ENCODE results near the gene VDR.

VDR gene

GRCh38 chr12:47834199-47834903 is 70.4 kb downstream of the VDR start:
- no peaks in the 10 kb centered on the region for H3K9me3 Mint-ChIP-seq
- no peaks in the 10 kb centered on the region for H3K36me3 Mint-ChIP-seq (ENCODE audit: low read depth)
- H3K27ac Mint-ChIP-seq: peak overlapping the region; percentile 94
- H3K27me3 Mint-ChIP-seq (ENCODE audit: low read depth): no peaks in the 10 kb centered on the region
- H3K4me3 Mint-ChIP-seq: peak overlapping the region; percentile 22
- H3K4me1 Mint-ChIP-seq (ENCODE audit: low read depth): peaks cover 76% of the 10 kb centered on the region

GRCh38 chr12:47833591-47834012 is 71.2 kb downstream of the VDR start:
- Mint-ChIP-seq H3K4me1 (ENCODE audit: low read depth) (peaks cover 80% of the 10 kb centered on the region), H3K27ac (peak overlapping the region; percentile 94), H3K36me3 (ENCODE audit: low read depth) (no peaks in the 10 kb centered on the region), H3K9me3 (no peaks in the 10 kb centered on the region), H3K4me3 (peak overlapping the region; percentile 77), H3K27me3 (ENCODE audit: low read depth) (no peaks in the 10 kb centered on the region)

GRCh38 chr12:47832263-47832933 is 72.4 kb downstream of the VDR start:
- Mint-ChIP-seq H3K4me3 (peak overlapping the region; percentile 77), H3K4me1 (ENCODE audit: low read depth) (peaks cover 82% of the 10 kb centered on the region), H3K36me3 (ENCODE audit: low read depth) (no peaks in the 10 kb centered on the region), H3K9me3 (no peaks in the 10 kb centered on the region), H3K27me3 (ENCODE audit: low read depth) (no peaks in the 10 kb centered on the region), H3K27ac (peak overlapping the region; percentile 94)

DNA sequence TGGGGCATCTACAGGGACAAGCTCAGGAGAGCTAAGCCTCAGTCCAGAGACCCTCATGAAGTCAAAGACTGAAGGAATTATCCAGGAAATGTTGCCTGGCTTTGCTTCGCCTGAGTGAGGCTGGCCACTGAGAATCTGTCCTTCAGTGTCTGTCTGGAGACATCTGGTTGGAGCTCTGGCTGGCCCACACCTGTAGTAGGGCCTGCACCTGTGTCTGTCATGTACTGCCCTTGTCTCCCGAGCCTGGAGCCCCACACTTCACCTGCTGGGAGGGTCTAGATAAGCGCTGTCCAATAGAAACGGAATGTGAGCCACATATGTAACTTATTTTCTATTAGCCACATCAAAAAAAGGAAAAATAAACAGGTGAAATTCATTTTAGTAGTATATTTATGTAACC is 75.2 kb downstream of the VDR start:
- no peaks in the 10 kb centered on the region for H3K9me3 Mint-ChIP-seq
- peaks cover 74% of the 10 kb centered on the region for H3K4me1 Mint-ChIP-seq (ENCODE audit: low read depth)
- H3K4me3 Mint-ChIP-seq: peak overlapping the region; percentile 33
- H3K27ac Mint-ChIP-seq: peak overlapping the region; percentile 85
- no peaks in the 10 kb centered on the region for H3K27me3 Mint-ChIP-seq (ENCODE audit: low read depth)
- H3K36me3 Mint-ChIP-seq (ENCODE audit: low read depth): peaks cover 1% of the 10 kb centered on the region

- H3K9me3 Mint-ChIP-seq: no peaks in the 10 kb centered on the region
- H3K4me3 Mint-ChIP-seq: peak overlapping the region; percentile 33
- H3K27ac Mint-ChIP-seq: peak overlapping the region; percentile 85
- H3K27me3 Mint-ChIP-seq (ENCODE audit: low read depth): no peaks in the 10 kb centered on the region
- peaks cover 4% of the 10 kb centered on the region for H3K36me3 Mint-ChIP-seq (ENCODE audit: low read depth)
- peaks cover 74% of the 10 kb centered on the region for H3K4me1 Mint-ChIP-seq (ENCODE audit: low read depth)
Observed at GRCh38 chr12:47828976-47829482, 75.8 kb downstream of the VDR start.

- H3K4me3 Mint-ChIP-seq: no peak overlapping the region
Observed at GRCh38 chr12:47828008-47828975, 76.5 kb downstream of the VDR start.

GRCh38 chr12:47825173-47825639 is 79.6 kb downstream of the VDR start:
- Mint-ChIP-seq H3K27me3 (ENCODE audit: low read depth) (no peaks in the 10 kb centered on the region), H3K9me3 (no peaks in the 10 kb centered on the region), H3K36me3 (ENCODE audit: low read depth) (peaks cover 4% of the 10 kb centered on the region), H3K4me1 (ENCODE audit: low read depth) (peaks cover 71% of the 10 kb centered on the region), H3K27ac (peak overlapping the region; percentile 95), H3K4me3 (no peak overlapping the region)

More at GRCh38 chr12:47828008-47828975, 76.5 kb downstream of the VDR start:
- Mint-ChIP-seq H3K4me1 (ENCODE audit: low read depth) (peaks cover 71% of the 10 kb centered on the region), H3K36me3 (ENCODE audit: low read depth) (peaks cover 4% of the 10 kb centered on the region), H3K27me3 (ENCODE audit: low read depth) (no peaks in the 10 kb centered on the region), H3K27ac (peak overlapping the region; percentile 85), H3K9me3 (no peaks in the 10 kb centered on the region)

- H3K36me3 Mint-ChIP-seq (ENCODE audit: low read depth): peaks cover 4% of the 10 kb centered on the region
- peak overlapping the region; percentile 95 for H3K27ac Mint-ChIP-seq
- H3K9me3 Mint-ChIP-seq: no peaks in the 10 kb centered on the region
- H3K4me3 Mint-ChIP-seq: peak overlapping the region; percentile 62
- H3K27me3 Mint-ChIP-seq (ENCODE audit: low read depth): no peaks in the 10 kb centered on the region
- peaks cover 70% of the 10 kb centered on the region for H3K4me1 Mint-ChIP-seq (ENCODE audit: low read depth)
Observed at GRCh38 chr12:47824635-47825034, 80.2 kb downstream of the VDR start.

DNA sequence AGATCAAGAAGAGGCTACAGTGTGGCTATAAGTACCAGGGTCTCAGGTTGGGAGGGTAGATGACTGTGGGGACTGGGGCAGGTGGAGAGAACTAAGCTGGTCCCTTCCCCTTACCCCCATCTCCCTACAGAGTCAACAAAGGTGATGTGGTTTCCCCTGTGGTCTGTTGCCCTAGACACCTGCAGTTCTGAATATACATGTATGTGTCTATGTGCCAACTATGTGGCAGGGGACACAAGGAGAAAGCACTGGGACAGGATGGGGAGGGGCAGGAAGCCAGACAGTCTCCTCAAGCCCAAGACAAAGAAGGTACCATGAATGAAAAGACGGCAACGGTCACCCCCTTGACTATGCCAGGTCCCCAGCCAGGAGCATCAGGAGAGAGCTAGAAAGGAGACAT is 80.6 kb downstream of the VDR start:
- Mint-ChIP-seq H3K4me1 (ENCODE audit: low read depth) (peaks cover 65% of the 10 kb centered on the region), H3K4me3 (peak overlapping the region; percentile 62), H3K27me3 (ENCODE audit: low read depth) (no peaks in the 10 kb centered on the region), H3K27ac (peak overlapping the region; percentile 95), H3K9me3 (no peaks in the 10 kb centered on the region), H3K36me3 (ENCODE audit: low read depth) (peaks cover 4% of the 10 kb centered on the region)

GRCh38 chr12:47823422-47824086 is 81.2 kb downstream of the VDR start:
- no peaks in the 10 kb centered on the region for H3K27me3 Mint-ChIP-seq (ENCODE audit: low read depth)
- H3K9me3 Mint-ChIP-seq: no peaks in the 10 kb centered on the region
- peaks cover 5% of the 10 kb centered on the region for H3K36me3 Mint-ChIP-seq (ENCODE audit: low read depth)
- H3K4me1 Mint-ChIP-seq (ENCODE audit: low read depth): peaks cover 60% of the 10 kb centered on the region
- peak overlapping the region; percentile 95 for H3K27ac Mint-ChIP-seq
- peak overlapping the region; percentile 32 for H3K4me3 Mint-ChIP-seq

DNA sequence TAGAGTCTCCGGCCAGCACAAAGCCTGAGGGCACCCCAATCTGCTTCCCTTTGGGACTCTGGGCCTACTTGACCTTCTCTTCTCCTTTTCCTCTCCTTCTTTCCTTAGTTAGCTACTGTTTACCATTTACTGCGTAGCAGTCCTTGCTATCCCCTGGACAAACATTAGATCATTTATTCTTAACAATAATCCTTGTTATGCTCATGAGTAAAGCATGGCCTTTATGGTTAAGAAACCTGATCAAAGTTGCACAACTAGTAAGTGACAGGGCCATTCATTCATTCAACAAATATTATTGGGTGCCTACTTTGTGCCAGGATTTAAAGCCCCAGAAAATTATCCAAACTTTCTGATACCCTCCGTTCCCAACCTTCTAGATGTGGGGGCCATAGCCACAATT is 81.9 kb downstream of the VDR start:
- Mint-ChIP-seq H3K27me3 (ENCODE audit: low read depth) (no peaks in the 10 kb centered on the region), H3K27ac (peak overlapping the region; percentile 58), H3K4me1 (ENCODE audit: low read depth) (peaks cover 59% of the 10 kb centered on the region), H3K9me3 (no peaks in the 10 kb centered on the region), H3K36me3 (ENCODE audit: low read depth) (peaks cover 12% of the 10 kb centered on the region), H3K4me3 (no peak overlapping the region)

DNA sequence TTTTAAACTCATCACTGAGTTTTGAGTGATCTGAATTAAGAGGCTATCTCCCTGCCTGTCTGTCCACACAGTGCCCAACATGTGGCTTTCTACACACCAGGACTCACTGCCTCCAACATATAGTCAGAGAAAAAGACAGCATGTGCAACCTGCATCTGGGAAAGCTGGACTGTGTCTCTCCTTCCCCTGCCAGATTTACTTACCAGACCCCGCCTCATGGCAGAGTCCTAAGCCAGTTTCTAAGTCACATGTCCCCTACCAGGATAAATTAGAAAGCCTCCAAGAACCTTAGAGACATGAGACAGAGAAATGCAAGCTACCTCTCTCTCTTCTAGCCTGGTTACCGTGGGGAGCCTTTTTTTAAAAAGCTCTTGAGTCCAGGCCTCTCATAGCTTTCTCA is 82.4 kb downstream of the VDR start:
- Mint-ChIP-seq H3K9me3 (no peaks in the 10 kb centered on the region), H3K27ac (peak overlapping the region; percentile 29), H3K36me3 (ENCODE audit: low read depth) (peaks cover 15% of the 10 kb centered on the region), H3K27me3 (ENCODE audit: low read depth) (no peaks in the 10 kb centered on the region), H3K4me1 (ENCODE audit: low read depth) (peaks cover 62% of the 10 kb centered on the region), H3K4me3 (no peak overlapping the region)

GRCh38 chr12:47821346-47821706 is 83.5 kb downstream of the VDR start:
- Mint-ChIP-seq H3K36me3 (ENCODE audit: low read depth) (peaks cover 20% of the 10 kb centered on the region), H3K27ac (peak overlapping the region; percentile 78), H3K4me3 (peak overlapping the region; percentile 90), H3K9me3 (no peaks in the 10 kb centered on the region), H3K27me3 (ENCODE audit: low read depth) (no peaks in the 10 kb centered on the region), H3K4me1 (ENCODE audit: low read depth) (peaks cover 64% of the 10 kb centered on the region)

Data from T-helper 1 cell treated with Interleukin-12 subunit alpha and Interleukin-12 subunit beta and Interleukin-4 antibody, amounts not matched to agents 30 μg/mL and 1 μg/mL, for 36 hours (primary cell).